Aortic smooth muscle cell (primary cell): ENCODE measurements around the gene OOSP4B. TPM values are rescaled to one million over a fixed set of nuclear protein-coding genes. Genes with fewer than 3 reads are reported as not detected.

Experiments used
- total RNA-seq: library from RNA; depleted of rRNA; stranded (reverse); fragments of >200 nt; gene quantifications from 2 replicates; pipeline ENCODE4 v1.2.3, GENCODE V29; 2014

The OOSP4B gene
- total RNA-seq, result not detected in 2 replicates

GRCh38 chr11:60016881-60017280 is at the start of gene OOSP4B:
Gene OOSP4B (plus strand): TSS chr11:60017181.

DNA sequence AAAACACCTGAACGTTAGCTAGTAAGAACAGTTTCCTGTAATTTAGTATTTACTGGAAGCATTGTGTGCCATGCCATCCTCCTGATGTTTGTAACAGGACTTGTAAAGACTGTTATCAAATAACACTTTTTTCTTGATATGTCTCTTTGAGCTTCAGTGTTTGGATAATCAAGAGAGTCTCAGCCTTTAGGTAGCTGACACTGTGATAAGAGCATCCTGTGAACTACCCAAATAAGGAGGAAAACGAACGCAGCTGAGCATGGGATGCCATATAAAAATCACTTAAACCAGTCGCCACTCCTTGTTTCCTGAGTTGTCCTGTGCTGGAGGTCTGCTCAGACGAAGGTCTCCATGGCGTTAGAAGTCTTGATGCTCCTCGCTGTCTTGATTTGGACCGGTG is 23.1 kb downstream of the OOSP4B start, which contains the start of gene OOSP2:
OOSP2 (plus strand) TSS at position 301 of the 400 bp plus-strand sequence; CDS start at position 352, 51 bp downstream.

DNA sequence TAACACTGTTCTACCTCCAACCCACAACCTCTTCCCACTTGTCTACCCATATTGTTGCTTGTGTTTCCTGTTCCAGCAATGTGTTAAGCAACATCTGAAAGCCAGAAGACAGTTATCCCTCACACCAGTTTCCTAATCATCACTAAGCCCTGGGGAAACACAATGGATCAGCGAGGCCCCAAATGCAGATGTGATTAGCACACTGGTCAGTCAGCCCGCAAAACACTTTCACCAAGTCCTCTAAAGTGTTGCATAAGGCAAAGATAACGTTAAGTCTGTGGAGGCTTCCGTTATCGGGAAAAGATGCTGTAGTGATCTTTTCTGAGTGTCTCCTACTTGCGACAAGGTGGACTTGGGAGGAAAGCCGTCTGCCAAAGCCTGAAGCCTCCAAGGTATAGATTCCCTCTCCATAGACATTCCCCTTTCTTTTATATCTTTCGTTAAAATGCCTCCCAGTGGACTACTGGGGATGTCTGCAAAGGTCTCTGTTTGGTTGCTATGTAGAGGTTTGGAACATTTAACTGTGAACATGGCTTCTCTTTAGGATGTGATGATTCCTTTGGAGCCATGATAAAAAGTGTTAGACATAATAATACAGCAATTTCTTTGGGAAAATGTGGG is 39.5 kb downstream of the OOSP4B start, which contains the start of gene MS4A3:
MS4A3 (plus strand) TSS at position 317 of the 621 bp plus-strand sequence. CDS start 4,496 bp downstream, outside the sequence.

Other genes with a start within 250 kb of the OOSP4B start
- gene MRPL16, start 206.4 kb upstream of the OOSP4B start, total RNA-seq, result 30.5 and 35.4 TPM in 2 replicates
- not detected in 2 replicates for gene CBLIF, start 171.7 kb upstream of the OOSP4B start, total RNA-seq
- under 0.01 TPM in 1 of 2 replicates, not detected in the other for gene TCN1, start 150.7 kb upstream of the OOSP4B start, total RNA-seq
- not detected in 2 replicates for gene OOSP3, start 138.4 kb upstream of the OOSP4B start, total RNA-seq
- not detected in 2 replicates for gene OOSP1, start 78.7 kb upstream of the OOSP4B start, total RNA-seq
- gene OOSP4A, start 53.1 kb upstream of the OOSP4B start, total RNA-seq, result not detected in 2 replicates
- gene OOSP2, start 23.2 kb downstream of the OOSP4B start, total RNA-seq, result not detected in 2 replicates
- not detected in 2 replicates for gene MS4A3, start 39.5 kb downstream of the OOSP4B start, total RNA-seq
- gene MS4A2, start 71.5 kb downstream of the OOSP4B start, total RNA-seq, result not detected in 2 replicates
- not detected in 2 replicates for gene MS4A6A, start 165.9 kb downstream of the OOSP4B start, total RNA-seq
- not detected in 2 replicates for gene MS4A4E, start 226.0 kb downstream of the OOSP4B start, total RNA-seq